Peyer's patch (tissue), 4 donors: ENCODE measurements around the gene NRF1. TPM values are rescaled to one million over a fixed set of nuclear protein-coding genes. Genes with fewer than 3 reads are reported as not detected.
"Not testable (repeated sequence)": the region's sequence is repeated elsewhere in the genome, so short reads cannot be mapped to it uniquely, and the experiment has no call there.

Experiments used
- DNase-seq, 3 donors: peaks; one replicate each; pipeline ENCODE4 v3.0.0-alpha.2; 2017 to 2019
- H3K27ac ChIP-seq, 4 donors: fragments of 200-600 bp; sonication (generic); one replicate each; pipeline ENCODE4 v1.5.1; 2016 to 2019
- H3K27me3 ChIP-seq, 2 donors: fragments of 200-600 bp; sonication (generic); one replicate each; pipeline ENCODE4 v1.5.1; 2019
- H3K36me3 ChIP-seq, 3 donors: fragments of 200-600 bp; sonication (generic); one replicate each; pipeline ENCODE4 v1.5.1; 2016 to 2019
- H3K4me1 ChIP-seq, 4 donors: fragments of 200-600 bp; sonication (generic); one replicate each; pipeline ENCODE4 v1.5.1; 2016 to 2019
- H3K4me3 ChIP-seq, 4 donors: fragments of 200-600 bp; sonication (generic); 1 replicate in 3 of 4; 2 replicates in 1 of 4; pipeline ENCODE4 v1.5.1; 2016 to 2019; ENCODE audit warnings: mild to moderate bottlenecking in 1 of 4
- H3K9me3 ChIP-seq, 4 donors: fragments of 200-600 bp; sonication (generic); one replicate each; pipeline ENCODE4 v1.5.1; 2016 to 2019; ENCODE audit warnings: mild to moderate bottlenecking in 1 of 4
- POLR2A ChIP-seq, 2 donors: fragments of 450-650 bp; IDR thresholded peaks; one replicate each; pipeline ENCODE4 v1.5.1; 2017; ENCODE audit warnings: antibody characterized with exemption in 2 of 2, mild to moderate bottlenecking in 2 of 2, moderate library complexity in 2 of 2
- total RNA-seq, 4 donors: library from RNA; depleted of rRNA; stranded (reverse); fragments of >200 nt; gene quantifications; one replicate each; pipeline ENCODE4 v1.1.0, GENCODE V29; 2016
- TF ChIP-seq, protein P1 (sequence below), 6 experiments: fragments of 450-650 bp in 4 of 6; fragments of 200-600 bp in 2 of 6; sonication (generic) in 1 of 6; IDR thresholded peaks; one replicate each; pipeline ENCODE4 v1.5.1; 2017 to 2019; ENCODE audit warnings: antibody characterized with exemption in 6 of 6, mild to moderate bottlenecking in 3 of 6, moderate library complexity in 1 of 6

The NRF1 gene
- total RNA-seq, 4 donors from 2014 or later: 11.2 to 27.2 (median 16.5) TPM

DNA sequence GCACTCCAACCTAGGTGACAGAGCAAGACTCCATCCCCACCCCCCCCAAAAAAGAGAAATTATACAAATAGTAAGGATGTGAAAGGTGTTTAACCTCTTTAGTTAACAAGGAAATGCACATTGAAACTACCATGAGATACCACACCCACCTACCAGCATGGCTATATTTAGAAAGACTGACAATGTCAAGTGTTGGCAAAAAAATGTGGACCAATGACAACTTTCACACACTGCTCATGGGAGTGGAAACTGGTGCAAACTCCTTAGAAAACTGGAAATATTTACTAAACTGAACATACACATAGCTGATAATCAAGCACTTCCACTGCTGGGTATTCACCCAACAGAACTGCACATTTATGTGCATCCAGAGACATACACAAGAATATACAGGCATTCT lies 23.3 kb upstream of the NRF1 start:
- no peak for DNase-seq
- Histone ChIP-seq H3K27me3 (no peaks in the 10 kb centered on the region), H3K4me3 (no peak overlapping the region), H3K36me3 (no peaks in the 10 kb centered on the region), H3K4me1 (no peaks in the 10 kb centered on the region), H3K9me3 (peaks cover 0 to 32% (median 9%) of the 10 kb centered on the region in 4 donors), H3K27ac (no peak overlapping the region)
- no peak for TF ChIP-seq POLR2A (IDR thresholded peaks at IDR 0.05)
- TF ChIP-seq, protein P1, sequence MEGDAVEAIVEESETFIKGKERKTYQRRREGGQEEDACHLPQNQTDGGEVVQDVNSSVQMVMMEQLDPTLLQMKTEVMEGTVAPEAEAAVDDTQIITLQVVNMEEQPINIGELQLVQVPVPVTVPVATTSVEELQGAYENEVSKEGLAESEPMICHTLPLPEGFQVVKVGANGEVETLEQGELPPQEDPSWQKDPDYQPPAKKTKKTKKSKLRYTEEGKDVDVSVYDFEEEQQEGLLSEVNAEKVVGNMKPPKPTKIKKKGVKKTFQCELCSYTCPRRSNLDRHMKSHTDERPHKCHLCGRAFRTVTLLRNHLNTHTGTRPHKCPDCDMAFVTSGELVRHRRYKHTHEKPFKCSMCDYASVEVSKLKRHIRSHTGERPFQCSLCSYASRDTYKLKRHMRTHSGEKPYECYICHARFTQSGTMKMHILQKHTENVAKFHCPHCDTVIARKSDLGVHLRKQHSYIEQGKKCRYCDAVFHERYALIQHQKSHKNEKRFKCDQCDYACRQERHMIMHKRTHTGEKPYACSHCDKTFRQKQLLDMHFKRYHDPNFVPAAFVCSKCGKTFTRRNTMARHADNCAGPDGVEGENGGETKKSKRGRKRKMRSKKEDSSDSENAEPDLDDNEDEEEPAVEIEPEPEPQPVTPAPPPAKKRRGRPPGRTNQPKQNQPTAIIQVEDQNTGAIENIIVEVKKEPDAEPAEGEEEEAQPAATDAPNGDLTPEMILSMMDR (IDR thresholded peaks at IDR 0.05): no peak

DNA sequence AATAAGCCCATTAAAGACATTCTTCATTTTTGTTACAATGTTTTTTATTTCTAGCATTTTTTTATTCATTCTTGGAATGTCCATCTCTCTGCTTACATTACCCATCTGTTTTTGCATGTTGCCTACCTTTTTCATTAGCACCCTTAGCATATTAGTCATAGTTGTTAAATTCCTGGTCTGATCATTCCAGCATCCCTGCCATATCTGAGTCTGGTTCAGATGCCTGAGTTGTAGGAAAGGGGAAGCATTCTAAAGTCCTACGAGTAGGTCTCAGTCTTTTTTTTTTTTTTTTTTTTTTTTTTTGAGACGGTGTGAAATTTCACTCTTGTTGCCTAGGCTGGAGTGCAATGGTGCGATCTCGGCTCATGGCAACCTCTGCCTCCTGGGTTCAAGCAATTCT lies 19.7 kb upstream of the NRF1 start:
- H3K36me3 ChIP-seq: no peaks in the 10 kb centered on the region
- no peaks in the 10 kb centered on the region for H3K4me1 ChIP-seq
- H3K4me3 ChIP-seq: no peak overlapping the region
- no peak overlapping the region for H3K27ac ChIP-seq
- no peaks in the 10 kb centered on the region for H3K27me3 ChIP-seq
- no peak for DNase-seq
- H3K9me3 ChIP-seq: peaks cover 0 to 11% (median 5%) of the 10 kb centered on the region in 4 donors
- no peak for TF ChIP-seq POLR2A (IDR thresholded peaks at IDR 0.05)
- TF ChIP-seq, protein P1 (IDR thresholded peaks at IDR 0.05): no peak

- H3K9me3 ChIP-seq, H3K36me3 ChIP-seq, H3K27me3 ChIP-seq, H3K4me1 ChIP-seq, H3K4me3 ChIP-seq, DNase-seq, H3K27ac ChIP-seq: not testable (repeated sequence)
Observed at GRCh38 chr7:129596386-129596785, 15.1 kb upstream of the NRF1 start.

- Histone ChIP-seq H3K4me3 (no peak overlapping the region), H3K27me3 (no peaks in the 10 kb centered on the region), H3K27ac (no peak overlapping the region), H3K4me1 (no peaks in the 10 kb centered on the region), H3K9me3 (no peaks in the 10 kb centered on the region), H3K36me3 (no peaks in the 10 kb centered on the region)
- no peak for TF ChIP-seq POLR2A (IDR thresholded peaks at IDR 0.05)
- TF ChIP-seq, protein P1 (IDR thresholded peaks at IDR 0.05): no peak
- DNase-seq: no peak
Observed at GRCh38 chr7:129597672-129598071, 13.8 kb upstream of the NRF1 start.

- no peak for TF ChIP-seq POLR2A (IDR thresholded peaks at IDR 0.05)
- TF ChIP-seq, protein P1 (IDR thresholded peaks at IDR 0.05): no peak
- no peaks in the 10 kb centered on the region for H3K27me3 ChIP-seq
- H3K36me3 ChIP-seq: no peaks in the 10 kb centered on the region
- H3K4me3 ChIP-seq: no peak overlapping the region
- H3K4me1 ChIP-seq: no peaks in the 10 kb centered on the region
- H3K9me3 ChIP-seq: no peaks in the 10 kb centered on the region
- H3K27ac ChIP-seq: no peak overlapping the region
- no peak for DNase-seq
Observed at GRCh38 chr7:129599174-129599573, 12.3 kb upstream of the NRF1 start.

DNA sequence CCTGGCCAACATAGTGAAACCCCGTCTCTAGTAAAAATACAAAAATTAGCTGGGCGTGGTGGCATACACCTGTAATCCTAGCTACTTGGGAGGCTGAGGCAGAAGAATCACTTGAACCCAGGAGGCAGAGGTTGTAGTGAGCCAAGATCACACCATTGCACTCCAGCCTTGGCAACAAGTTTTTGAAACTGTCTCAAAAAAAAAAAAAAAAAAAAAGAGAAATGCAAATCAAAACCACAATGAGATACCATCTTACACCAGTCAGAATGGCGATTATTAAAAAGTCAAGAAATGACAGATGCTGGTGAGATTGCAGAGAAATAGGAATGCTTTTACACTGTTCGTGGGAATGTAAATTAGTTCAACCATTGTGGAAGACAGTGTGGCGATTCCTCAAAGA lies 7.9 kb upstream of the NRF1 start:
- H3K4me3 ChIP-seq, H3K27ac ChIP-seq, H3K36me3 ChIP-seq, H3K9me3 ChIP-seq, H3K27me3 ChIP-seq, H3K4me1 ChIP-seq, DNase-seq: not testable (repeated sequence)

DNA sequence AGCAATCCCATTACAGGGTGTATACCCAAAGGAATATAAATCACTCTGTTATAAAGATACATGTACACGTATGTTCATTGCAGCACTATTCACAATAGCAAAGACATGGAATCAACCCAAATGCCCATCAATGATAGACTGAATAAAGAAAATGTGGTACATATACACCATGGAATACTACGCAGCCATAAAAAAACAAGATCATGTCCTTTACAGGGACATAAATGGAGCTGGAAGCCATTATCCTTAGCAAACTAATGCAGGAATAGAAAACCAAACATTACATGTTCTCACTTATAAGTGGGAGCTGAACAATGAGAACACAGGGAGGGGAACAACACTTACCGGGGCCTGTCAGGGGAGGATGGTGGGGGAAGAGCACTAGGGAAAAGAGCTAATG lies 7.5 kb upstream of the NRF1 start:
- DNase-seq, H3K4me1 ChIP-seq, H3K27ac ChIP-seq, H3K27me3 ChIP-seq, H3K36me3 ChIP-seq, H3K9me3 ChIP-seq, H3K4me3 ChIP-seq: not testable (repeated sequence)
